GM13976 (cell line): ENCODE measurements around the gene KRT12.
"Not testable (repeated sequence)": the region's sequence is repeated elsewhere in the genome, so short reads cannot be mapped to it uniquely, and the experiment has no call there.

Experiments used
- DNase-seq: peaks from one replicate; pipeline ENCODE4 v3.0.0; 2012; ENCODE audit warnings: low spot score
- CTCF ChIP-seq: IDR thresholded peaks from 2 replicates; pipeline ENCODE4 v1.5.1; 2012; ENCODE audit warnings: borderline replicate concordance, mild to moderate bottlenecking; ENCODE audit not compliant: insufficient read depth; ENCODE audit errors: extremely low read depth, missing control alignments, control extremely low read depth
- in situ Hi-C: fragments of 300-500 bp; cut with MboI; formaldehyde crosslinking; loops from one replicate; pipeline ENCODE4 v1.12.0; 2022; ENCODE audit warnings: low sequenced_read_pairs, mixed read lengths, inconsistent platforms; ENCODE audit not compliant: unreplicated experiment

KRT12 gene

GRCh38 chr17:40815381-40815780 is 51.6 kb downstream of the KRT12 start:
- DNase-seq: no peak
- TF ChIP-seq CTCF: no peak
- in situ Hi-C loops: no loop called here

GRCh38 chr17:40814657-40815056 is 52.4 kb downstream of the KRT12 start:
- in situ Hi-C loops, DNase-seq: not testable (repeated sequence)

- no peak for TF ChIP-seq CTCF
- in situ Hi-C loops: no loop called here
- DNase-seq: no peak
Measured at GRCh38 chr17:40813804-40814203, 53.2 kb downstream of the KRT12 start.

GRCh38 chr17:40812639-40813038 is 54.4 kb downstream of the KRT12 start:
- in situ Hi-C loops: no loop called here
- TF ChIP-seq CTCF: no peak
- no peak for DNase-seq
